ENCODE data around the gene ARMC6.

ARMC6 gene

GRCh38 chr19:19063183-19064097, 30.0 kb downstream of the ARMC6 start, which contains the start of gene SLC25A42:
TSS of gene SLC25A42 (plus strand) at chr19:19063994. CDS start at chr19:19096125, 32,131 bp downstream.
- peak within 1 kb of the TSS; percentile 78 for H3K9ac ChIP-seq (ENCODE audit: low read length)
- H3K27me3 ChIP-seq (replicated peaks; ENCODE audit: insufficient read depth, low read length): no peaks in the 10 kb centered on the region
- TF ChIP-seq CTCF (IDR thresholded peaks at IDR 0.05; ENCODE audit: low read length) (no peak), EZH2 (optimal IDR thresholded peaks at IDR 0.05; ENCODE audit: low read depth, low read length) (no peak), EZH2phosphoT487 (IDR thresholded peaks at IDR 0.05; ENCODE audit: low read length) (no peak)
- H3K4me3 ChIP-seq (ENCODE audit: low read length): peak within 1 kb of the TSS; percentile 86
- H3F3A ChIP-seq (ENCODE audit: insufficient read depth, low read length): peaks cover 48% of the 10 kb centered on the region
- no peaks in the 10 kb centered on the region for H4K20me1 ChIP-seq (ENCODE audit: insufficient read depth, low read length)
- peaks cover 35% of the 10 kb centered on the region for H3K79me2 ChIP-seq (ENCODE audit: low read length)
- peak within 1 kb of the TSS; percentile 34 for H2AFZ ChIP-seq (ENCODE audit: low read length)
- H3K27ac ChIP-seq (ENCODE audit: low read length): peak within 1 kb of the TSS; percentile 70
- no peaks in the 10 kb centered on the region for H3K9me2 ChIP-seq (replicated peaks; ENCODE audit: insufficient read depth, low read length)
- DNase-seq: peak; percentile 99
- H3K4me1 ChIP-seq (ENCODE audit: low read length): peaks cover 19% of the 10 kb centered on the region
- H3K4me2 ChIP-seq (ENCODE audit: low read depth, low read length): peak within 1 kb of the TSS; percentile 80
- H3K36me3 ChIP-seq (replicated peaks; ENCODE audit: insufficient read depth, low read length): no peaks in the 10 kb centered on the region
- H3K9me3 ChIP-seq (replicated peaks; ENCODE audit: insufficient read depth, low read length): no peaks in the 10 kb centered on the region

GRCh38 chr19:19064098-19064722, 30.8 kb downstream of the ARMC6 start:
- 0 out of 2 replicates have a peak overlapping the region, but pooled peaks have one; percentile 28 for H2AFZ ChIP-seq (ENCODE audit: low read length)

More at GRCh38 chr19:19064098-19064722, 30.8 kb downstream of the ARMC6 start:
- H3K9me3 ChIP-seq (replicated peaks; ENCODE audit: insufficient read depth, low read length): no peaks in the 10 kb centered on the region
- H3K9me2 ChIP-seq (replicated peaks; ENCODE audit: insufficient read depth, low read length): no peaks in the 10 kb centered on the region
- peak; percentile 23 for DNase-seq
- H3K27me3 ChIP-seq (replicated peaks; ENCODE audit: insufficient read depth, low read length): no peaks in the 10 kb centered on the region
- peaks cover 53% of the 10 kb centered on the region for H3F3A ChIP-seq (ENCODE audit: insufficient read depth, low read length)
- TF ChIP-seq CTCF (IDR thresholded peaks at IDR 0.05; ENCODE audit: low read length) (peak; percentile 17), EZH2 (optimal IDR thresholded peaks at IDR 0.05; ENCODE audit: low read depth, low read length) (no peak)
- peak overlapping the region; percentile 70 for H3K27ac ChIP-seq (ENCODE audit: low read length)
- H3K4me1 ChIP-seq (ENCODE audit: low read length): peaks cover 22% of the 10 kb centered on the region
- peak overlapping the region; percentile 86 for H3K4me3 ChIP-seq (ENCODE audit: low read length)
- no peaks in the 10 kb centered on the region for H3K36me3 ChIP-seq (replicated peaks; ENCODE audit: insufficient read depth, low read length)
- no peaks in the 10 kb centered on the region for H4K20me1 ChIP-seq (ENCODE audit: insufficient read depth, low read length)
- peaks cover 41% of the 10 kb centered on the region for H3K79me2 ChIP-seq (ENCODE audit: low read length)
- H3K9ac ChIP-seq (ENCODE audit: low read length): peak overlapping the region; percentile 78
- H3K4me2 ChIP-seq (ENCODE audit: low read depth, low read length): peak overlapping the region; percentile 80

Data from MM.1S (cell line).